ENCODE results near the gene ZNF407. TPM values are rescaled to one million over a fixed set of nuclear protein-coding genes. Genes with fewer than 3 reads are reported as not detected.

Gene ZNF407
- polyA plus RNA-seq, 1 experiment, result 5.8 TPM

DNA sequence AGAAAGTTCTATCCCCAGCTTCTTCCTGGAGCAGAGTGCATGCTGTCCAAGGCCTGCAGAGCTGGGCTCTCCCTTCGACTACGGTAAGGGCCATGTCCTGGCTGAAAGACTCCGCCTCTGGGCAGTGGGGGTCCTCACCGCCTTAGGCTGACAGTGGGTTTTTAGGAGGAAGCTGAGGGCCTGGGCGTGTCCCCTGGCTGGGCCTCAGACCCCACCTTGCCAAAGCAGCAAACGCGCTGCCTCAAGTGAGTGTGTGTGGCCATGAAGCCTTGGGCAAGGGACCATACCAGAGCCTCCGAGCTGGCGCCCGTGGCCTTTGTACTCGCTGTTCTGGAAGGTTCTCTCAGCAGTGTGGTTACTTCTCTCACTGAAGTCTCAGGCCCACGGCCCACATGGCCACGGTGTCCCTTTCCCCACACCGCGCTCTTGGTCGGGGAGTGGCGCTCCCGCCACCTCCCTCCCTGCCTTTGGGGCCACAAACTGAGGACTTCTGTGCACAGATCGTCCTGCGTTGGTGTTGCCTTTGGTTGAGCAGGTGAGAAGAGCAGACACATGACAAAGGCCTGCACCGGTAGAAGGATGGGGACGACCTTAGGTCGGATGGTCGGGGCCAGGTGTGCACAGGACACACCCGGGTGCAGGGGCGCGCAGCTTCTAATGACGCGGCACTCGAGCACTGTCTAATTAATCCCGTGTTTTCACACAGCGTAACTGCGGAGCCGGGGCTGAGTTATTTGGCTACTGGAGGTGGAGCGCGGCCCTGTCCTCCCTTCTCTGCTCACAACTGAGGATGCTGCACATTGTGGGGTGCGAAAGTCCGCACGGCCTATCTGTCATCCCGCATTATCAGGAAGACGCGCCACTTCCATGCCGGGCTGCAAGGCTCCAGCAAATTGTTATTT lies 489.7 kb downstream of the ZNF407 start:
- CTCF ChIA-PET, result no interaction called here
- Histone ChIP-seq H3K4me3 (ENCODE audit: low read depth, low read length) (no peak overlapping the region), H3K27ac (ENCODE audit: low read depth, low read length) (no peak overlapping the region), H3K9me3 (ENCODE audit: control insufficient read depth, insufficient read depth, low read length) (peaks cover 27% of the 10 kb centered on the region), H3K27me3 (ENCODE audit: control insufficient read depth, insufficient read depth, low read length) (no peaks in the 10 kb centered on the region)
- no peak for TF ChIP-seq CTCF (IDR thresholded peaks at IDR 0.05; ENCODE audit: low read depth, low read length)
- POLR2A ChIA-PET, result no interaction called here
- DNase-seq (ENCODE audit: low read depth, low spot score), result no peak

DNA sequence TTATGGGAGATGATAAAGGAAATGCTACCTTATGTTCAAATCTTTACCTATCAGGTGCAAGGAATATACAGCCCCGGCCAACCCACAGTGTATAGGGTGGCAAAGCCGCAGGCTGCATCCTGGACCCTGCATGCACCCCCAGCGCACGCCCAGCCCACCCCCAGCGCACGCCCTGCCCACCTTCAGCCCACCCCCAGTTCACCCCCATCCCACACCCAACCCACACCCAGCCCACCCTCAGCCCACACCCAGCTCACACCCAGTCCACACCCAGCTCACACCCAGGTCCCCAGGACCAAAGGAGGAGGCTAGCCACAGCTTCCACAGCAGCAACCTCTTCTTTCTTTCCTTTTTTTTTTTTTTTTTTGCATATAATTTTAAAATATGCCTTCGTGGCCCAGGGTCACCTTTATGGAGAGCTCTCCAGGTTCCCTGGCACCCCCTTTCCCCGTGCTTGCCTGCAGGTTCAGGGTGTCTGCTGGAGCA lies 490.4 kb downstream of the ZNF407 start:
- ChIA-PET POLR2A (no interaction called here), CTCF (no interaction called here)
- Histone ChIP-seq H3K9me3 (ENCODE audit: control insufficient read depth, insufficient read depth, low read length) (peaks cover 23% of the 10 kb centered on the region), H3K27ac (ENCODE audit: low read depth, low read length) (no peak overlapping the region), H3K27me3 (ENCODE audit: control insufficient read depth, insufficient read depth, low read length) (no peaks in the 10 kb centered on the region), H3K4me3 (ENCODE audit: low read depth, low read length) (no peak overlapping the region)
- no peak for TF ChIP-seq CTCF (IDR thresholded peaks at IDR 0.05; ENCODE audit: low read depth, low read length)
- DNase-seq (ENCODE audit: low read depth, low spot score), result no peak

- ChIA-PET POLR2A (no interaction called here), CTCF (no interaction called here)
- Histone ChIP-seq H3K9me3 (ENCODE audit: control insufficient read depth, insufficient read depth, low read length) (peaks cover 21% of the 10 kb centered on the region), H3K4me3 (ENCODE audit: low read depth, low read length) (no peak overlapping the region), H3K27ac (ENCODE audit: low read depth, low read length) (no peak overlapping the region), H3K27me3 (ENCODE audit: control insufficient read depth, insufficient read depth, low read length) (no peaks in the 10 kb centered on the region)
- no peak for DNase-seq (ENCODE audit: low read depth, low spot score)
- TF ChIP-seq CTCF (IDR thresholded peaks at IDR 0.05; ENCODE audit: low read depth, low read length), result no peak
Observed at GRCh38 chr18:75088622-75089211, 491.0 kb downstream of the ZNF407 start.

DNA sequence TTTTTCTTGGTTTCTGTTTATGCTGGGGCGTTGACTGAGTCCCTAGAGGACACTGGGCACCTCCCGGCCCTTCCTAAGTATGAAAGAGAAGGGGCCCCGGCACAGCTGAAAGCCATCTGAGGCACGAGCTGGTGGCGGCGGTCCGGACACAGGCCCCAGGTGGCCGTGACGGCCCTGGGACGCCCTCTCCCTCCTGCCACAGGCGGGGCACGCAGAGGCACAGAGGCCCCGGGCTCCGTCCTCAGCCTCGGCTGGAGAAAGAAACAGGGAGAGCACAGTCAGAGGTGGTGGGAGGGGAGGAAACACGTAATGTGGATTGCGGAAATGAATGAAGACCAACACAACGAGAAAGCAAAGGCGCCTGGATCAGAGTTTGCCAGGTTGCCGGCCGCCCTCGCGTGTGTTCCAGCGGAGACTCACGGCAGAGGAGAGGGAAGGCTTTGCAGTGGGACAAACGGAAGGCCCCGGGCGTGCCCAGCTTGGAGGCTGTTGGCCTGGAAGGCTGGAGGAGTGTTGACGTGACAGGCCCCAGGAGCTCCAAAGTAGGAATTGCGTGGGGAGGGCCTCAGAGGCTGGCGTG lies 492.2 kb downstream of the ZNF407 start:
- Histone ChIP-seq H3K27me3 (ENCODE audit: control insufficient read depth, insufficient read depth, low read length) (no peaks in the 10 kb centered on the region), H3K9me3 (ENCODE audit: control insufficient read depth, insufficient read depth, low read length) (peaks cover 21% of the 10 kb centered on the region), H3K27ac (ENCODE audit: low read depth, low read length) (no peak overlapping the region), H3K4me3 (ENCODE audit: low read depth, low read length) (no peak overlapping the region)
- CTCF ChIA-PET, result no interaction called here
- no peak for TF ChIP-seq CTCF (IDR thresholded peaks at IDR 0.05; ENCODE audit: low read depth, low read length)
- POLR2A ChIA-PET, result no interaction called here
- DNase-seq (ENCODE audit: low read depth, low spot score), result no peak

DNA sequence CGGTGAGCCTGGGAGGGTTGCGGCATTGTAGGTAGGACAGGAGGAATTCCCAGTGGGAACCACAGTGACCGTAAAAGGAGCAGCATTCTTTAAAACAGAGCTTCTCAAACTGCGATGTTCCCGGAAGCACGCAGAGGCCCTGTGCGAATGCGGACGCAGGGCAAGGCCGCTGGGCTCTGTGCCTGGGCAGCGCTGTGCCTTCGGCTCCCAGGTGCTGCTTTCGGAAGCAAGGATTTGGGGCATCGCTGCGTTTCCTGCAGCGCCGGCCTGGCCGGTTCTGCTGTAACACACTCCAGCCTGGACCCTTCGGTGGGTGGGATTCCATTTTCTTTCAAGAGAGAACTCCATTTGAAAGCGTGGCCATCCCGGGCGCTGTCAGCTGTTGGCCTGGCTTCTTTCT lies 492.7 kb downstream of the ZNF407 start:
- Histone ChIP-seq H3K27ac (ENCODE audit: low read depth, low read length) (no peak overlapping the region), H3K27me3 (ENCODE audit: control insufficient read depth, insufficient read depth, low read length) (no peaks in the 10 kb centered on the region), H3K9me3 (ENCODE audit: control insufficient read depth, insufficient read depth, low read length) (peaks cover 21% of the 10 kb centered on the region), H3K4me3 (ENCODE audit: low read depth, low read length) (no peak overlapping the region)
- no peak for TF ChIP-seq CTCF (IDR thresholded peaks at IDR 0.05; ENCODE audit: low read depth, low read length)
- ChIA-PET POLR2A (no interaction called here), CTCF (no interaction called here)
- no peak for DNase-seq (ENCODE audit: low read depth, low spot score)
